ENCODE data around the gene SLBP.
A peak's percentile ranks its signal among the peaks of the same experiment; 100 is the strongest.

The SLBP gene

DNA sequence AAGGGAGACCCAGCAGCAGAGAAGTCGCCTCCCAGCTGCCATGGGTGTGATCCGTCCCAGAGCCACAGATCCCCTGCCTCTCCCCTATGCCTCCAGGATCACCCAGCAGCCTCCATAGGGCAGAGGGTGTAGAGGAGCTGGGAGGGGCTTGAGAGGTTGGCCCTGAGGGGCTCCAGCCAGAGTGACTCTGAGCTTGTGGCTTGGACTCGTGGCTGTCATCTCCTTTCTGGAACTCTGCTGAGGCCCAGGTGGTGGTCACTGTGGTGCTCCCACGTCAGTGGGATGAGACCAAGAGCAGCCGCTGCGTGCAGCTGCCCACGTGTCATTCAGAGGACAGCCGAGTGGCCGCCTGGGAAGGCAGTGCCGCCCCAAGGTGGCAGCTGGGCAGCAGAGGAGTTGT lies 13.4 kb upstream of the SLBP start:
- Histone ChIP-seq H3K27me3 (ENCODE audit: insufficient read depth, low read length) (no peaks in the 10 kb centered on the region), H3K27ac (ENCODE audit: low read depth, low read length) (no peak overlapping the region), H3K4me1 (ENCODE audit: insufficient read depth, low read length) (no peaks in the 10 kb centered on the region), H3K9ac (ENCODE audit: low read depth, low read length) (no peak overlapping the region), H3K9me3 (ENCODE audit: insufficient read depth, low read depth, low read length) (no peaks in the 10 kb centered on the region), H3K36me3 (ENCODE audit: insufficient read depth, low read length) (peaks cover 73% of the 10 kb centered on the region), H3K4me3 (ENCODE audit: low read length) (no peak overlapping the region)
- 89% methylated on average over 10 of the region's 10 CpGs for WGBS

DNA sequence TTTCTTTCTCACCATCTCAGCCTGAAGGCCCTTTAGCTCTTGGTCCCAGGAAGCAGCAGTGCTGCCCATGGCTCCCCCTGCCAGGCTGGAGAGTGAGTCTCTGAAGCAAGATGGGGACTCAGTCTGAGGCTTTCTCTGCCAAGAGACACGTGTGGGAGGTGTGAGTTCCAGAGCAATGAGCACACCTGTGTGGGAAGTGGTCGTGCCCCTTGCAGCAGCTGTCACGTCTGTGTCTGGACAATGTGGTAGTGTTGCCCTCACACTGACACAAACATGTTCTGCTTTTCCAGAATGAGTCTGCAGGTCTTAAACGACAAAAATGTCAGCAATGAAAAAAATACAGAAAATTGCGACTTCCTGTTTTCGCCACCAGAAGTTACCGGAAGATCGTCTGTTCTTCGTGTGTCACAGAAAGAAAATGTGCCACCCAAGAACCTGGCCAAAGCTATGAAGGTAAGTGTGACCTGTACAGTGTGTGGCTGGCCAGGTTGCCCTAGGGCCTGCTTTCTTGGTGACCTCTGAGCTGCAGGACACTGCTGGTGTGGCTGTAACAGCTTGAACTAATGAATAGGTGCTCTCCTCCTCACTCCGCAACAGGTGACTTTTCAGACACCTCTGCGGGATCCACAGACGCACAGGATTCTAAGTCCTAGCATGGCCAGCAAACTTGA lies 11.1 kb upstream of the SLBP start:
- Histone ChIP-seq H3K4me3 (ENCODE audit: low read length) (peak overlapping the region; percentile 87; the same call in 1 of the 2 replicates), H3K36me3 (ENCODE audit: insufficient read depth, low read length) (peaks cover 57% of the 10 kb centered on the region), H3K27me3 (ENCODE audit: insufficient read depth, low read length) (no peaks in the 10 kb centered on the region), H3K4me1 (ENCODE audit: insufficient read depth, low read length) (no peaks in the 10 kb centered on the region), H3K9me3 (ENCODE audit: insufficient read depth, low read depth, low read length) (no peaks in the 10 kb centered on the region), H3K27ac (ENCODE audit: low read depth, low read length) (no peak overlapping the region), H3K9ac (ENCODE audit: low read depth, low read length) (0 out of 2 replicates have a peak overlapping the region, but pooled peaks have one; percentile 93)
- WGBS = 92% methylated on average over 12 of the region's 12 CpGs

DNA sequence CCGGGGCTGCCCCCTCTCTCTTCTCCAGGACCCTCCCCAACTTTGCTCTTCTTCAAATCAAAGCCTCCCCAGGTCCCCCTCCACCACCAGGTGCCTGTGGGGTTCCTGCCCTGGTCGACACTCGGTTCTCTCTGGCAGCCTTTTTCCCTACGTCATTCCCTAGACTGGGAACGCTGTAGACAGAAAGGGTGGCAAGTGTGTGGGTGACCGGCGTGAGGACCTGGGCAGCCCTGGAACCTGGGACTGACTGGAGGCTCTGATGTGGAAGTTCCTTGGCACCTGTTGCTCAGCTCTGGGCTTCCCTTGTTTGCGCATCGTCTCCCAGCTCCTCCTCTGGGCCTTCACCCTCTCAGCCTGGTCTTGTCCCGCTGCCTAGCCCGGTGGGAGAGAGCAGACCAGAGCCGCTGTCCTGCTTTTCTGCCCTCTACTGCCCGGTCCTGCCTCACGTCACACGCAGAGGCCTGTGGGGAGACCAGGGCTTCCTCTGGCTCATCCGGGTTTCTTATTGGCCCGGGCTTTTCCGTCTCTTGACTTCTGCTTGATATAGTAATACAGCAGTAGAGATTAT lies 10.5 kb upstream of the SLBP start:
- Histone ChIP-seq H3K27ac (ENCODE audit: low read depth, low read length) (no peak overlapping the region), H3K36me3 (ENCODE audit: insufficient read depth, low read length) (peaks cover 57% of the 10 kb centered on the region), H3K4me3 (ENCODE audit: low read length) (peak overlapping the region; percentile 87), H3K9me3 (ENCODE audit: insufficient read depth, low read depth, low read length) (no peaks in the 10 kb centered on the region), H3K27me3 (ENCODE audit: insufficient read depth, low read length) (no peaks in the 10 kb centered on the region), H3K4me1 (ENCODE audit: insufficient read depth, low read length) (no peaks in the 10 kb centered on the region), H3K9ac (ENCODE audit: low read depth, low read length) (peak overlapping the region; percentile 93)
- WGBS = 60% methylated on average over 18 of the region's 18 CpGs

DNA sequence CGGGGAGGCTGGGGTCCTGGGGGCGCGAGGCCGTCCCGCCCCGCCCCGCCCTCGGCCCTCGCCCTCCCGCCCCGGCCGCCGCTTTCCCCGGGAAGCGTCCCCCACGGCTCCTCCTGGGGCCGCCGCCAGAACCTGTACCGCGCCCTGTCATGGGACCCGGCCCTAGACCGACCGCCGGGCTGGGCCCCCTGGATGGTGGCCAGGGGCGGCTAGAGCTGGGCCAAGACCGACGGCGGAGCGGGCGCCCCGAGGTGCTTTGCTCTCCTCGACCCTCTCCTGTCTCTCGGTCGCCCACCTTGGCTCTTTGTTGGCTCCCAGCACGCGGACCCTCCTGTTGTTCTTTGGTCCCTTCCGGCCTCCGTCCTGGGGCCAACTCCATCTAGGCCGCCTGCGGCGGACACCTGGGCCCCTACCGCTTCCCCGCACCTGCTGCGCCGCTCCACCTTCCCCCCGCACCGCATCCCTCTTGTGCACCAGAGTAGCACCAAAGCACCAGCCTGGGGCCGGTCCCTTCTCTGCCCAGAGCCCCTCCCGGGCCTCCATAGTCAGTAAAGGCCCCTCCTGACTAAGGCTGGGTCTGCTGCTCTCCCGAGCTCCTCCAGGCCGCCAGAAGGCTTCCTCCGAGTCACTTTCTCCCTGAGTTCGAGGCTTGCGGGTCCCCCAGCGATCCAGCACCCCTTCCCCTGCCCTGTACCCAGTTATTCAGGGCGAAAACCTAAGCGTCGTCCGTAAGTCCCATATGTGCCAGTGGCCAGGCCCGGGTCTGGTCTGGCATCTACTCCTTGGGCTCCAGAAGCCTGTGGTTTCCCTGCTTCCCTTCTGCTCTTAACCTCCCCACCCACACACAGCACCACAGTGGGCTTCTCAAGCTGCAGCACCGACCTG lies 9.8 kb upstream of the SLBP start:
- 3% methylated on average over 61 of the region's 61 CpGs for WGBS
- H3K4me1 ChIP-seq (ENCODE audit: insufficient read depth, low read length) = no peaks in the 10 kb centered on the region
- H3K9me3 ChIP-seq (ENCODE audit: insufficient read depth, low read depth, low read length) = no peaks in the 10 kb centered on the region
- H3K9ac ChIP-seq (ENCODE audit: low read depth, low read length) = peak overlapping the region; percentile 93
- H3K27me3 ChIP-seq (ENCODE audit: insufficient read depth, low read length) = no peaks in the 10 kb centered on the region
- H3K27ac ChIP-seq (ENCODE audit: low read depth, low read length) = peak overlapping the region; percentile 68
- H3K4me3 ChIP-seq (ENCODE audit: low read length) = peak overlapping the region; percentile 87
- H3K36me3 ChIP-seq (ENCODE audit: insufficient read depth, low read length) = peaks cover 51% of the 10 kb centered on the region

- Histone ChIP-seq H3K4me1 (ENCODE audit: insufficient read depth, low read length) (no peaks in the 10 kb centered on the region), H3K27me3 (ENCODE audit: insufficient read depth, low read length) (no peaks in the 10 kb centered on the region), H3K9me3 (ENCODE audit: insufficient read depth, low read depth, low read length) (no peaks in the 10 kb centered on the region), H3K4me3 (ENCODE audit: low read length) (peak within 1 kb of the TSS; percentile 87), H3K9ac (ENCODE audit: low read depth, low read length) (peak within 1 kb of the TSS; percentile 93), H3K27ac (ENCODE audit: low read depth, low read length) (peak within 1 kb of the TSS; percentile 77), H3K36me3 (ENCODE audit: insufficient read depth, low read length) (peaks cover 49% of the 10 kb centered on the region)
- WGBS = under 1% methylated on average over 74 of the region's 83 CpGs
These were observed 9.0 kb upstream of the SLBP start, which contains the start of the genes TACC3 and TMEM129 for GRCh38 chr4:1721003-1721665. TSS of gene TACC3 (plus strand) at chr4:1721521. CDS start at chr4:1723422, 1,901 bp downstream. TSS of gene TMEM129 (minus strand) at chr4:1721323. CDS start at chr4:1720837, 486 bp downstream.

DNA sequence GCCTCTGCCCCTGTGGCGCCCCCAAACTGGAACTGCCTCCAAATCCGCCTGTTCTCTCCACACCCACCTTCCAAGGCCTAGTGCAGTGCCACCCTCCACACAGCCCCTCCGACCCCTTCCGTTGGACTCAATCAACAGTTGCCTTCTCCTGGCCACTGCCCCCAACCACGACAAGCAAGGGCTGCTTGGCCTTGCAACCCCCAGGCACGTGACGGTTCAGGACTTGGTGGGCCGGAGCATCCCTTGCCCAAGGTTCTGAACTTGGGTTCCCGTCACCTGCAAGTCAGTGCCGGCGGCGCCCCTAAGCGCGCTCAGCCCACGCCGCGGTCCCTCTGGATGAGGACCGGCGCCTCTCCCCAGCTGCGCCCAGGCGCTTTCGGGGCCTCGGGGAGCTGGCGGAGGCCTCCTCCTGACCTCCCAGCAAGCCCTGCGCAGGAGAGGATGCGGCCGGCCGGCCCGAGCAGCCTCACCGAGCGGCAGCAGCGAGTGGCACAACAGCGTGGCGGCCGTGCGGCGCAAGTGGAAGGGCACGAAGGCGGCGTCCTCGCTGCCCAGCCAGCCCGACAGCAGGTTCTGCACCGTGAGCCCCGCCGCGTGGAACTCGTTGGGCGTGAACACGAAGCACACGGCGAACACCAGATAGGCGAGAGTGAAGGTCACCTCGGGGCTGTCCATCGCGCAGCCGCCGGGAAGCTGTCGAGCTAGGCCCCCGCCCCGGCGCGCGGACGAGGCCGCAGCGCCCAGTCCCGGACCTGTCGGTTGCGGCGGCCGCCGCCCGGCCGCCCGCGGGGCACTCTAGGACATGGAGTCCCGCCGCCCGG lies 8.3 kb upstream of the SLBP start:
- Histone ChIP-seq H3K9me3 (ENCODE audit: insufficient read depth, low read depth, low read length) (no peaks in the 10 kb centered on the region), H3K36me3 (ENCODE audit: insufficient read depth, low read length) (peaks cover 41% of the 10 kb centered on the region), H3K4me1 (ENCODE audit: insufficient read depth, low read length) (no peaks in the 10 kb centered on the region), H3K4me3 (ENCODE audit: low read length) (peak overlapping the region; percentile 87), H3K27me3 (ENCODE audit: insufficient read depth, low read length) (no peaks in the 10 kb centered on the region), H3K9ac (ENCODE audit: low read depth, low read length) (peak overlapping the region; percentile 83), H3K27ac (ENCODE audit: low read depth, low read length) (peak overlapping the region; percentile 77; the same call in 1 of the 2 replicates)
- WGBS = 3% methylated on average over 79 of the region's 79 CpGs

GRCh38 chr4:1718095-1718850 lies 6.2 kb upstream of the SLBP start:
- H3K27ac ChIP-seq (ENCODE audit: low read depth, low read length) = no peak overlapping the region
- 96% methylated on average over 31 of the region's 31 CpGs for WGBS
- peaks cover 22% of the 10 kb centered on the region for H3K36me3 ChIP-seq (ENCODE audit: insufficient read depth, low read length)

GRCh38 chr4:1717129-1718094 lies 5.3 kb upstream of the SLBP start:
- Histone ChIP-seq H3K9ac (ENCODE audit: low read depth, low read length) (no peak overlapping the region), H3K9me3 (ENCODE audit: insufficient read depth, low read depth, low read length) (no peaks in the 10 kb centered on the region), H3K4me1 (ENCODE audit: insufficient read depth, low read length) (no peaks in the 10 kb centered on the region), H3K36me3 (ENCODE audit: insufficient read depth, low read length) (peaks cover 18% of the 10 kb centered on the region; the same call in 1 of the 2 replicates), H3K27ac (ENCODE audit: low read depth, low read length) (no peak overlapping the region), H3K4me3 (ENCODE audit: low read length) (no peak overlapping the region), H3K27me3 (ENCODE audit: insufficient read depth, low read length) (no peaks in the 10 kb centered on the region)
- WGBS = 96% methylated on average over 32 of the region's 32 CpGs

More at GRCh38 chr4:1718095-1718850, 6.2 kb upstream of the SLBP start:
- H3K9ac ChIP-seq (ENCODE audit: low read depth, low read length) = no peak overlapping the region
- H3K4me3 ChIP-seq (ENCODE audit: low read length) = no peak overlapping the region
- no peaks in the 10 kb centered on the region for H3K27me3 ChIP-seq (ENCODE audit: insufficient read depth, low read length)
- H3K9me3 ChIP-seq (ENCODE audit: insufficient read depth, low read depth, low read length) = no peaks in the 10 kb centered on the region
- no peaks in the 10 kb centered on the region for H3K4me1 ChIP-seq (ENCODE audit: insufficient read depth, low read length)
